Camera-type eye (tissue), 1 donor: ENCODE data around the gene OR4C6. TPM values are rescaled to one million over a fixed set of nuclear protein-coding genes. Genes with fewer than 3 reads are reported as not detected.

Source experiments
- total RNA-seq: library from RNA; depleted of rRNA; stranded (reverse); fragments of >200 nt; gene quantifications from one replicate; pipeline ENCODE4 v1.2.3, GENCODE V29; 2014

Gene OR4C6
- not detected for total RNA-seq

GRCh38 chr11:55661901-55662300, at the start of gene OR4C6:
OR4C6 (plus strand) TSS chr11:55662201; CDS start chr11:55665167, 2,966 bp downstream.

GRCh38 chr11:55634813-55635212, 27.2 kb upstream of the OR4C6 start, which contains the start of gene OR4P4:
OR4P4 (plus strand) TSS chr11:55635113.

GRCh38 chr11:55648027-55648426, 14.0 kb upstream of the OR4C6 start, which contains the start of gene OR4S2:
OR4S2 (plus strand) TSS chr11:55648327; CDS start chr11:55650904, 2,577 bp downstream.

Other genes starting within 250 kb of the OR4C6 start
- not detected for gene OR4C15, start 107.7 kb upstream of the OR4C6 start, total RNA-seq
- not detected for gene OR4C16, start 90.1 kb upstream of the OR4C6 start, total RNA-seq
- gene OR4C11, start 54.6 kb upstream of the OR4C6 start, total RNA-seq, result not detected
- not detected for gene OR4P4, start 27.1 kb upstream of the OR4C6 start, total RNA-seq
- gene OR4S2, start 13.9 kb upstream of the OR4C6 start, total RNA-seq, result not detected
- not detected for gene OR5D13, start 111.2 kb downstream of the OR4C6 start, total RNA-seq
- gene OR5D14, start 133.4 kb downstream of the OR4C6 start, total RNA-seq, result not detected
- not detected for gene OR5L1, start 149.2 kb downstream of the OR4C6 start, total RNA-seq
- not detected for gene OR5D18, start 157.4 kb downstream of the OR4C6 start, total RNA-seq
- gene OR5L2, start 165.0 kb downstream of the OR4C6 start, total RNA-seq, result not detected
- not detected for gene OR5D16, start 176.6 kb downstream of the OR4C6 start, total RNA-seq
- not detected for gene TRIM51, start 221.1 kb downstream of the OR4C6 start, total RNA-seq